Thoracic aorta (tissue), 2 donors: ENCODE data around the gene PHLDA3. TPM values are rescaled to one million over a fixed set of nuclear protein-coding genes. Genes with fewer than 3 reads are reported as not detected.
"Not testable (repeated sequence)": the region's sequence is repeated elsewhere in the genome, so short reads cannot be mapped to it uniquely, and the experiment has no call there.

Experiments used
- ATAC-seq: fragments of 150-250 bp; one replicate; pipeline ENCODE4 v1.8.0; 2017; ENCODE audit warnings: low read depth; ENCODE audit not compliant: insufficient number of reproducible peaks, low FRiP score
- DNase-seq: peaks from one replicate; pipeline ENCODE4 v3.0.0-alpha.2; 2020; ENCODE audit warnings: low spot score
- H3K27ac ChIP-seq, 2 donors: fragments of 200-600 bp; sonication (generic); 1 replicate in 1 of 2; 2 replicates in 1 of 2; pipeline ENCODE4 v1.5.1; 2016; ENCODE audit warnings: mild to moderate bottlenecking in 2 of 2, moderate library complexity in 2 of 2
- H3K27me3 ChIP-seq: fragments of 200-600 bp; sonication (generic); replicated peaks from 2 replicates; pipeline ENCODE4 v1.6.0; 2016; ENCODE audit warnings: mild to moderate bottlenecking; ENCODE audit not compliant: insufficient read depth
- H3K36me3 ChIP-seq: fragments of 200-600 bp; sonication (generic); one replicate; pipeline ENCODE4 v1.5.1; 2016
- H3K4me1 ChIP-seq, 2 donors: fragments of 200-600 bp; sonication (generic); 1 replicate in 1 of 2; 2 replicates in 1 of 2; pipeline versions ENCODE4 v1.5.1 to v1.6.0; 2016; ENCODE audit warnings: low read depth in 2 of 2, mild to moderate bottlenecking in 1 of 2; ENCODE audit not compliant: control insufficient read depth in 1 of 2
- H3K4me3 ChIP-seq: fragments of 200-600 bp; sonication (generic); 2 replicates; pipeline ENCODE4 v1.5.1; 2016; ENCODE audit warnings: mild to moderate bottlenecking
- H3K9me3 ChIP-seq: fragments of 200-600 bp; sonication (generic); 2 replicates; pipeline ENCODE4 v1.5.1; 2016
- CTCF ChIP-seq: fragments of 200-600 bp; sonication (generic); IDR thresholded peaks from one replicate; pipeline ENCODE4 v1.5.1; 2019; ENCODE audit warnings: antibody characterized with exemption
- total RNA-seq, 2 donors: library from RNA; depleted of rRNA; stranded (reverse); fragments of >200 nt; gene quantifications; one replicate each; pipeline versions ENCODE4 v1.1.0 to v1.2.3, GENCODE V29; 2016

Gene PHLDA3
- total RNA-seq, 2 donors from 2014 or later, result 65.7 to 134 TPM

GRCh38 chr1:201476670-201477344 is 7.8 kb upstream of the PHLDA3 start:
- no peak overlapping the region for H3K4me3 ChIP-seq
- H3K9me3 ChIP-seq, result no peaks in the 10 kb centered on the region
- no peak for TF ChIP-seq CTCF
- H3K27ac ChIP-seq, result no peak overlapping the region
- DNase-seq, result no peak
- peaks cover 14 to 31% of the 10 kb centered on the region in 2 donors for H3K4me1 ChIP-seq
- ATAC-seq, result no peak
- no peaks in the 10 kb centered on the region for H3K27me3 ChIP-seq
- no peaks in the 10 kb centered on the region for H3K36me3 ChIP-seq

GRCh38 chr1:201475915-201476669 is 7.1 kb upstream of the PHLDA3 start:
- DNase-seq, result no peak
- H3K36me3 ChIP-seq, result no peaks in the 10 kb centered on the region
- H3K27ac ChIP-seq, result no peak overlapping the region
- ATAC-seq, result no peak
- H3K4me1 ChIP-seq, result peaks cover 7 to 31% of the 10 kb centered on the region in 2 donors
- no peaks in the 10 kb centered on the region for H3K27me3 ChIP-seq
- H3K9me3 ChIP-seq, result no peaks in the 10 kb centered on the region
- H3K4me3 ChIP-seq, result no peak overlapping the region
- no peak for TF ChIP-seq CTCF

- H3K27me3 ChIP-seq, result no peaks in the 10 kb centered on the region
- H3K9me3 ChIP-seq, result no peaks in the 10 kb centered on the region
- H3K4me3 ChIP-seq, result no peak overlapping the region
- no peak for ATAC-seq
- peaks cover 5 to 23% of the 10 kb centered on the region in 2 donors for H3K4me1 ChIP-seq
- H3K36me3 ChIP-seq, result no peaks in the 10 kb centered on the region
- no peak for TF ChIP-seq CTCF
- no peak for DNase-seq
- no peak overlapping the region for H3K27ac ChIP-seq
Observed at GRCh38 chr1:201475130-201475529, 6.1 kb upstream of the PHLDA3 start.

- peaks cover 5 to 29% of the 10 kb centered on the region in 2 donors for H3K4me1 ChIP-seq
- no peaks in the 10 kb centered on the region for H3K27me3 ChIP-seq
- no peak for TF ChIP-seq CTCF
- DNase-seq, result no peak
- no peak overlapping the region for H3K27ac ChIP-seq
- no peaks in the 10 kb centered on the region for H3K9me3 ChIP-seq
- ATAC-seq, result no peak
- no peaks in the 10 kb centered on the region for H3K36me3 ChIP-seq
- H3K4me3 ChIP-seq, result no peak overlapping the region
Observed at GRCh38 chr1:201473296-201473695, 4.3 kb upstream of the PHLDA3 start.

- H3K9me3 ChIP-seq, H3K4me3 ChIP-seq, ATAC-seq, H3K27me3 ChIP-seq, DNase-seq, H3K36me3 ChIP-seq: not testable (repeated sequence)
- H3K4me1 ChIP-seq, result peaks cover 5 to 29% of the 10 kb centered on the region in 2 donors
- peak overlapping the region in 1 of 2 donors; percentile 10 for H3K27ac ChIP-seq
Observed at GRCh38 chr1:201472321-201472720, 3.3 kb upstream of the PHLDA3 start.
